ENCODE results near the gene SORBS1.

Gene SORBS1

DNA sequence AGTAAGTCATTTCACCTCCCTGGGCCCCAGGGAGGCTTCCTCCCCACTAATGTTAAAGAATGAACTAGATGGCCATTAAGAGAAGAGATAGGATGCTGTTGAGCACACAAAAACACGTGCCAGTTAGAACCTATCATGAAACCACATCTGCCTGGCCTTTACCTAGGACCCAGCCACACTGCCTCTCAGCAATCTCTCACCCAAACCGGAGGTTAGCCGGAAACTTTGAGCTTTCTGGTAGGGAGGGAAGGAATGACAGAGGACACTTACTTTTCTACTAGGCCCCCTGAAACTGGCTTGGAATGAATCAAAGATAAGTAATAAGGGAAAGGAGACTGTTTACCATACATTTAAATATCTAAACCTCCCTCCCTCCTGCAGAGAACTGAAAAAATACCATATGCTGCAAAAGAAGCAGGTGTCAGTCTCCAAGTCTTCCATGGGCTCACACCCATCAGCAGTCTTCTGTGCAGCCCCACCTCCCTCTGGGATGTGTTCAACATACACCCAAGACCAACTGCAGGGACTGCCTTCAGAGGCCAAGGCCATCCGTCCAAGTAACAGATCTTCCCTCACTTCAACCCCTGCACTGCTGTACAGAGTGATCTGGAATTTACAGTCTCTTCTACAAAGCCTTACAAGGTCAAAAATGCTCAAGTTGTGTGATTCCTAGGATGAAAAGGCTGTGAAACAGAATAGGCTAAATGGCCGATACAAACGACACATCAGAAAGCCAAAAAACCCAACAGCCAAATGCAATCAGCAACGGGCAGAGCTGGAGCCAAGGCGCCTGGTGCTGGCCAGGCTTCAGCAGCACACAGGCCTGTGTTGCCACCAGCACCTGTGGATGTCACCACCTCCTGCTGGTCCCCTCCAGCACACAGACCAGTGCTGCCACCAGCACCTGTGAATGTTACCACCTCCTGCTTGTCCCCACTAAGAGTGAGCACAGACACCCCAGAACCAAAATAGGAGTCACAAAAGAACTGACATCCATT is 42.4 kb downstream of the SORBS1 start:
- peak in 5 of 10 donors; percentile 25 to 89 (median 79) for DNase-seq
- intact Hi-C loops (cut with DNase I), result no loop called here

DNA sequence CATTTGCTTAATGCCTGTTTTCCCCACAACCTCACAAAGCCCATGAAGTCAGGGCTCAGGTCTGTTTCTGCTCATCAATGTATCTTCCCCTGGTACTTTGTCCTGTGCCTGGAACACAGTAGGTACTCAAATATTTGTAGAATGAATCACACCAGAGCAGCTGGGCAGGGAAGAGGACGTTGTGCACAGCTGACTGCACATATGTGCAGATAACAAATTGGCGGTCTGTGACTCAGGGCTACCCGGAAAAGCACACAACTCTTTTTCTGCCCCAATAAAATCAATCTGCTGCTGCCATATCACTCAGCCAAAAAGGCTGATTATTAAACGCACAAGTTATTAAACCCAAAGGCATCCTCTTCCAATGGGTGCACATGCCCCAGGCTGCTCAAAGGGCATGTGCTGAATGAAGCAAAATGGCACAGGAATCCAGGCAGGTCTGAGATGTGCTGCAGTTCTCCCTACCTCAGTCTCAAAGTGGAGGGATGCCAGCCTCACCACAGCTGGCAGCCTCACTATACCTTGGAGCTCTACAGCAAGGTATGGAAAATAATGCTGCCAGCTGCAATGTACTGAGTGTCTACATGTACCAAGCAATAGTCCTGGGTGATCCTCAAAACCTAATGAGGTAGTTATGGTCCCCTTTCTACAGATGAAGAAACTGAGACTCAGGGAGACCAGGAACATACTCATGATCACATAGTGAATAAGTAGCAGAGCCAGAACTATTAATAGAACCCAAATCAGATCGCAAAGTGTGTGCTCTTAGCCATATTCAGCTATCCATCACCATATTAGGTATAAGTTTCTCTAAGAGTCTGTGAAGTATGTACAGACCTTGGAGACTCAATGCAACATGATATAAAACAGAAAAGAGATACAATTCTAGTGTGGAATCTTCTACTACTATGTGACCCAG is 43.4 kb downstream of the SORBS1 start:
- intact Hi-C loops (cut with DNase I), result no loop called here

DNA sequence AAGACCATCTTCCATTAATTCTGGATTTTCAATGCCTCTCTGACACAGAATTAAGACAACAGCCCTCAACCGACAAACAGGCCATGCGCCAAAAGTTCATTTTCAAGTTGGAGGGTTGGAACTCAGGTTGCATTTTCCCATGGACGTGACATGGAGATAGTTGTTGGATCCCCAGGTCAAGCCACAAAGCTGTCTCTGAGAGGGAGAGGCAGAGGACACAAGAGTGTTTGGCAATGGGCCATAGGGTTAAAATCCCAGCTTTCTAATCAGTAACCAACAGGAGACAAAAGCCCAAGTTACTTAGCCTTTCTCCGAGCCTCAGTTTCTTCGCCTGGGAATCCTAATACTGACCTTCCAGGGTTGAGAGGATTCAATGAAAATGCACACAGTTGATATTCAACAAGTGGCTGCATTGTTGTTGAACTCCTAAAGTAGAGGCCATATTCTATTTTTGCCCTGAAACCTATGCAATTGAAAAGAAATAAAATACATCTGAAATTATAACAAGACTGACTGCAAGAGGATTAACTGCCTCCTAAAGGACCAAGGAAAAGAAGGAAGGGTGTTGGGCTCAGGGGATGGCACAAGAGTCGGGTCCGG is 44.3 kb downstream of the SORBS1 start:
- no peak for DNase-seq
- intact Hi-C loops (cut with DNase I), result no loop called here

More for the DNA sequence above, 43.4 kb downstream of the SORBS1 start:
- no peak for DNase-seq

DNA sequence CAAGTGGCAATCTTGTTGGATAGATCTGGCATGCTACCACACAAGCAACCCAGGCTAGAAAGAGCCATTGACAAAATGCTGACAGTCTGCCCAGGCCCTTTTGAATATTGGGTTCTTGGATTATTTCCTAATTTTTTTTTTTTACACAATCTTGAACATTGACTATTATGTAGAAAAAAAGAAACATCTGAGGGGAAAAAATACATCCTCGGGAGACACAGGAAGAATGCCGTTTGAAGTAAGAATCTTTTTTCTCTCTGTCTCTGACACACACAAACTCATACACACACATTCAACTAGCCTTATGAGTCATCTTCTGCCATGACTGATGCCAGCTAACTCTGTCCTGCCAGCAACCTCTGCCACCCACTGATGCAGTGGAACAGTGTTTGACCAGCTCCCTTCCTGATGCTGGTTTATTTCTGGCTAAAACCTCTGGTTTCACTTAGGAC is 47.2 kb downstream of the SORBS1 start:
- intact Hi-C loops (cut with DNase I), result loop anchor here (5.0 kb wide), 1 partner anchor 37 kb away; no protein-coding TSS in a partner anchor
- DNase-seq, result peak; percentile 42 to 90 (median 55)

DNA sequence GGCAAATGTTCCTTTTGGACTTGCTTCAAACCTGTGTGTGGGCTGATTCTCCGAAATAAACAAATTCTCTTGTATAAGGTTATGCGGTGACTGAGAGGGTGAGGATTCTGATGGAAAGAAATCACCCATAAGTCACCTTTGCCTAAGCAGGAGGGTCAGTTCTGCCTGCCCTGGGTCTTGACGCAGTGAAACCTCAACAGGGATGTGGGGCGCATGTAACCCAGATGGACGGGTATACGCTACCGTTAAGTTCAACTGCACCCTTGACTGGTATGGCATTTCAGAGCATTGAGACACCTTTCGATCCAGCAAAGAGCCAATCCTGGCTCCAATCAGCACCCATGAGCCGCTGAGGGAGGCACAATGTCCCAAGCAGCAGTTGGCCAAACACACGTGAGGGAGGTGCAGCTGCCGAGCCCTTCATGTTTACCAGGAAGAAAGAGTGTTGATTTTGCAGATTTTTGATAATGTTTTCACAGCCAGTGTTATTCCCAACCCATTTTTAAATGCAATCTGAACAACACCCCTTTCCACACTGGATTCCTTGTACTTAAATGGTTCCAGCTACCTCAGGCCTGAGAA is 48.1 kb downstream of the SORBS1 start:
- intact Hi-C loops (cut with DNase I), result loop anchor here (5.0 kb wide), 1 partner anchor 36 kb away; no protein-coding TSS in a partner anchor
- no peak for DNase-seq

DNA sequence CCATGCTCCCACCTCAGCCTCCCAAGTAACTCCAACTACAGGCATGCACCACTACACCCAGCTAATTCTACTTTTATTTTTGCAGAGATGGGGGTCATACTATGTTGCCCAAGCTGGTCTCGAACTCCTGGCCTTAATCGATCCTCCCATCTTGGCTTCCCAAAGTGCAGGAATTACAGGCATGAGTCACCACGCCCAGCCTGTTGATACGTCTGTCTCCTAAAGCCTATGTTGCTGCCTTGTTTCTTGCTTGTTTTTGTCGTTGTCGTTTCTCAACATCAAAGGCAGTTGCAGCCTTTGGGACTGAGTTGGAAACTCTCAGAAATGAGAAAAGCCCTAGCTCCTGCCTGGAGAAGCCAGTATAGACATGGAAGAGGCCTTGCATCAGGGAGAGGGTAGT is 49.9 kb downstream of the SORBS1 start:
- no peak for DNase-seq
- intact Hi-C loops (cut with DNase I), result loop anchor here (5.0 kb wide), 1 partner anchor 34 kb away; no protein-coding TSS in a partner anchor

DNA sequence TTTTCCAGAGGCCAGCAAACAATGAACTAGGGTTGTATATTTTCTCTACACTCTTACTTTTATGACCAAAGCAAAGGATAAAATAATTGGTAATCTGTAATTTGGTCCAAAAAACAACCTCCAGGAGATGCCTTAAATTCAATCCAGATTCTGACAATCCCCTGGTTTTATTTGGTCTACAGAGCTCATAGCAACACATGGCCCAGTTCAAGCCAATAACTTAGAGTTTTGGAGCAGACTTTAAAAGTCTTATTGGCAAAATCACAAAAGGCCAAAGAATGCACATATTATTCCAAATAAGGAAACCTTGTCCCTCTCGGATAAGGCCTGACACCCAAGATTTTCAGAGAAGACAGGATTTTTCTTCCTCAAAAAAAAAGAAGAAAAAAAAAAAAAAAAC is 51.9 kb downstream of the SORBS1 start:
- intact Hi-C loops (cut with DNase I), result no loop called here
- DNase-seq, result no peak

DNA sequence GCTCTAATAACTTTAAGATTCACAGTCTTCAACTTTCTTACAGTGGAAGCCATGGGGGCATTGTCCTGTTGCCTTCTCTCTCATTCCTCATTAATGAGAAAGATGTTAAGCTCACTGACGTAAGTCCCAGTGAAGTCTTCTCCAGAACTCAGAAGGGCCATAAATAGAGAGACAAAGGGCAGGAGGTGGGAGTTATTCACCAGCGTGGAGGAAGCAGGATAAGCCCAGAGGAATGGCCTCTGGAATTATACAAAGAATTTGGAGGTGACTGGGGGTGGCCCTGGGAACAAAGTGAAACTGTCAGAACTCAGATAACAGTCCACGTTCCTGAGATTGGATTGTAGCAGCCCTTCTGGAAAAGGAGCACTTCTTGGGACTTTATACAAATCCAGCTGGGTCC is 52.4 kb downstream of the SORBS1 start:
- intact Hi-C loops (cut with DNase I), result no loop called here
- no peak for DNase-seq

DNA sequence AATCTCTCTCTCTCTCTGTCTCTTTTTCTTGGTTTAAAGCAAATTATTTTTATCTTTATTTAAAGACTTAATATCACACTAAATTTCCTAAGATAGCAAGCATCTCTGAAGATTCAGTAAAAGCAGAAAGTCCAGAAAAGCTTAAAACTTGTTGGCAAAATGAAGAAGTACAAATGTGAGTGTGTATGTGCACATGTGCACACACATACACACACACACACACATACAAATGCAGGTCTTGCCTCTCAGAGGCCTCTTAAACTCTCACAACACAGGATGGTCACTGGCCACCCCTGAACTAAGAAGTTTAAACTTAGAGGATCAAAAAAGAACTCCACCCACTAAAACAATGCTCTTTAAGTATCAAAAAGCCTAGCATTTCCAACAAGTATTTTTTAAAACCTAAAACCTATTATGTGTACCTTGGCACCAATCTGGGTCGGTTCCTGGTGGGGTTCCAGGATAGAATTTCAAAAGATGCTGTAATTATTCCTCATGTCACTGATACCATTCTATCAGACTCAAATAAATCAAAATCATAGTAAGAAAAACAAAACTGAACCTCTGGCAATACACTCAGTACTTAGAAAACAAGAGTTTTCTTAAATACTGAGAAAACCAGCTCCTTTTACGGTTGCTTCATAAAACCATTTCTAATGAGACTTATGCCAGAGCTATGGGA is 55.0 kb downstream of the SORBS1 start:
- DNase-seq, result no peak
- intact Hi-C loops (cut with DNase I), result no loop called here

DNA sequence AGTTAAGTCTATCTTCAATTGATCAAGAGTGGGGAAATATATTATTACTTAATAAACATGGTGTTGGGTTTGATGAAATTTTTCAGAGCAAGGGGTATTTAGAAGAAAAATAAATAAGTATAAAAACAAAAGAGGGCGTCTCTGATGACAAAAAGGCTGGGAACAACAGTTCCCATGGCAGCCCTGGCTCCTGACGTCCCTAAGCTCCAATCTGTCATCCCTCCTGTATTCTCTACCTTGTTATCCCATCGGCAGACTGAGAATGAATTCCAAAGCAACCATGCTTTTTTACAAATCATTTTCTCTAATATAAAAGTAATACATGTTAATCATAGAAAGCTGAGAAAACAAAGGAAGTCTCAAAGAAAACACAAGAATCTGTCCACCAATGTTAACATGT is 55.5 kb downstream of the SORBS1 start:
- no peak for DNase-seq
- intact Hi-C loops (cut with DNase I), result no loop called here

DNA sequence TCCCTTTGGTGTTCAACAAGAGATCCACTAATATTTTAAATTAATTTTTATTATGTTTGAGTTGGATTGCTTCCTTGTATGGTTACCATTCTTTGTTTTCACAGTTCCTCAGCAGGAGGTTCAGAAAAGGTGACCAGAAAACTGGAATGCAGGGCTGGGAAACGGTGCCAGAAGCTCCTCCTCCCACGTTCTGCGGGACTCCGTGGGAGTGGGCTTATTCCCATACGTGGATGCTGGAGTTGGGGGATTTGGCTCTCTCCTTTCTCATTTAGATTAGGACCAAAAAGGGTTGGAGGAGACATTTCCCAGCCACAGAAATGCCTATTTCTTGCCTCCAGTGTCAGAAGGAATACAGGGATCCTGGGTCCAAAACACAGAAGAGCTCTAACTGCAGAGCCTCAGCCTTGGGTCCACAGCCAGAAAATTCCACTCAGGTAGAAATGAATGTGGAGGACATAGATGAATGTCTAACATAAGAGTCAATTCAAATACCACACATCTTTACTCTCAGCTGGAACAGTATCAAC is 56.0 kb downstream of the SORBS1 start:
- intact Hi-C loops (cut with DNase I), result no loop called here

DNA sequence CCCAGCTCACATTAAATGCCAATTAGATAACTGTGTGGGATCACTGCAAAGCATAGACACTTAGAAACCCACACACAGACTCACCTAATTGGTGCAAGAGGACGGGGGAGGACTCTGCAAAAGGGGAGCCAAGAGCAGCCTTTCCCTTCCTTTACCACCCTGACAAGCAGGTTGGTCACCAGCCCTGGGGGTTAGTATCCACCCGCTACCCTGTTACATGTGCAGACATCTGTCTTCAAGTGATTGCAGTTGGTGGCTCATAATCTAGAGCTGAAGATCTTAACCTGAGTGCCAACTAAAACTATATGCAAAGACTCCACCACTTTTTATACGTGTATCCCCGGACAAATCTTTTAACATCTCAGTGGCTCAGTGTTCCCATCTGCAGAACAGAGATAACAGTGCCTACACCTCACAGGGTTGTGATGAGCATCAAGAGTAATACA is 56.9 kb downstream of the SORBS1 start:
- intact Hi-C loops (cut with DNase I), result no loop called here
- no peak for DNase-seq

More for the DNA sequence above, 56.0 kb downstream of the SORBS1 start:
- no peak for DNase-seq

DNA sequence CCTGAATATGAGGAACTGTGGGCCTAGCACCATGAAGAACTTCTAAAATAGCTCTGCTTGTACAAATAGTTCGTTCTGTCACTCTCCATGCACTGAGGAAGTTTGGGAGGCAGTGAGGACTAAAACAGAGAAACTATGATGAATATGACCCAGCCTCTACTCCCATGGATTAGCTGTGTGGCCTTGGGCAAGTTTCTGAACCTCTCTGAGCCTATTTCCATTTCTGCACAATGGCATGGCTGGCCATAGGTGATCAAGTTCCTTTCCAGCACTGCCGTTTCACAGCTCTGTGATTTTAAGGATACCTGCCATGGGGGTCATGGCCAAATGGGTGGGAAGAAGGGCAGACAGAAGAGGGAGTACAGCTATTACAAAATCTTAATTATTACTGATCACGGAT is 57.6 kb downstream of the SORBS1 start:
- DNase-seq, result no peak
- intact Hi-C loops (cut with DNase I), result no loop called here

DNA sequence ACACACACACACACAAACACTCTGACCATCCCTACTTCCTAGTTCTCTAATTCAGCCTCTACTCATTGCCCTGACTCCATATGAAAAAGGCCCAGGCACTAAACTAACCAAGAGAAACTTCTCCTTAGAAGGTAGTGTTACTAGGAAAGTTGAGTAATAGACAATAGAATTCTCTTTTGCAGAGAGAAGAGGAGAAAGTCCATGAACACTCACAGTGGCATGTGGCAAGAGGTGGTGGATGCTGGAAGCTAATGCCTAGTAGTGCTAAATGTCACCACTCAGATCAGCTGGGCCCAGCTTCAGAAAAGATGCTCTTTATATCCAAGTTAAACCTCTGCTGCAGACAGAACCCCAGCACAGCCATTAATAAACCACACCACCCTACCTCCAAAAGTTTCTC is 58.2 kb downstream of the SORBS1 start:
- intact Hi-C loops (cut with DNase I), result no loop called here

DNA sequence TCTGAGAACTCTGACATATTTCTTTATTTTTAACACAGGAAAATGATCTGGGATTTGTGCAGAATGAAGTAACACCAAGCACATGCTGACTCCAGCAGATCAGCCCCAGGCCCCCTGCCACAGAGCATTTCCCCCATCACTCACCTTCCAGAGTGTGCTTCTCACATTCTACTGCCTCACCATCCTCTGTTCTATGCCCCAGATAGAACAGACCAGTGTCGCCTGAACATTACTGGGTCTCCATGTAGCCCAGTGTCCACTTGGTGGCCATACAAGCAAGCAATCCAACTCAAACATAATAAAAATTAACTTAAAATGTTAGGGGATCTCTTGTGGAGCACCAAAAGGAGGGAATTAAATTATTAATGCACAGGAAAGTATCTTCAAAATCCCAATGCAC is 58.8 kb downstream of the SORBS1 start:
- intact Hi-C loops (cut with DNase I), result no loop called here
- DNase-seq, result no peak

More for the DNA sequence above, 58.2 kb downstream of the SORBS1 start:
- no peak for DNase-seq

DNA sequence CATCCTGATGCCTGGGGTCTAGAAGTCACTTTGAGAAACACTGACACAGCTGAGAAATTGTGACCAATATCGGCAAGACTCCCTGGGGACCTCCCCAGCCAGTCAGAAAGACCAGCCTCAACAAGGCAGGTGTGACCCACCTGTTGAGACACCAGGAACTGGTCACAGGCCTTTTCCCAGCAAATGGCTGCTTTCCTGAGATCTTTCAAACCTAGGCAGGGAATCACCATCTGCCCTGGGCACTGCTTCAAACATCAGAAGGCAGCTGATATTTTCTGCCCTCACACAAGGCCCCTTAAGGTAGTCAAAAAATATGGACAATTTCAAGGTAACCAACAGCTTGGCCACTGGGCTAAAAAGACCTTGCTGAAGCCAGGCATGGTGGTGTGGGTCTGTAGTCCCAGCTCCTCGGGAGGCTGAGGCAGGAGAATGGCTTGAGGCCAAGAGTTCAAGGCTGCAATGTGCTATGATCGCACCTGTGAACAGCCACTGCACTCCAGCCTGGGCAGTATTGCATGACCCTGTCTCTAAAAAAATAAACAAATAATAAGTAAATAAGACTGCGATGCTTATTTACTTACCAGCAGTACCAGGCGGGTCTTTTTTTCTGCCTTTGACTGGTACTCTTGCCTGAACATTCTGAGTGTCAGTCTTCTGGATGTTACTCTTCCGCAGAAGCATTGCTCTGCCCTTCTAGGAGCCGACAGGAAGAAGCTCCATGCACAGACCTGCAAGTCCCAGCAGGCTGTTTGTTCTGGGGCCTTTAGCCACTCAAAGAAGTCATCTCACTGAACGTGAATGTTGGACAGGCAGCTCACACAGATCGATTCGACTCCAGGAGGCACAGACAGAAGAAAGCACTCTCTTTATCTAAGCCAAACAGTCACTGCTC is 59.7 kb downstream of the SORBS1 start:
- intact Hi-C loops (cut with DNase I), result no loop called here
- no peak for DNase-seq

DNA sequence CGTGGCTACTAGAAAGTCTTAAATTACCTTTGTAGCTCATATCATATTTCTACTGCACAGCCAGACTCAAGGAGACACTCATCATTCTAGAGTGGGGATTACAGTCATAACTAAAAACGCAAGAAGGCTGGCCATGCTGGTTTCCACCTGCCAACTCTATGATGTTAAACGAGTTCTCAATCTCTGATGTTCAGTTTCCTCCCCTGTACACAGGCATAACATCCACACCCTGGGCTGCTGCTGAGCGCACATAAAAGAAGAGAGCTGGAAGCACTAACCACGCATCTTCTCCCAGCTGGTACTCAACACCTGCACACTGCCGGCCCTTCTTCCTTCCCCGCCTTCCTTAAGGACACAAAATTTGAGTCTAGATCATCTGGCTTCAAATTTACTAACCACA is 60.5 kb downstream of the SORBS1 start:
- intact Hi-C loops (cut with DNase I), result no loop called here
- DNase-seq, result peak in 2 of 10 donors; percentile 44 to 78

DNA sequence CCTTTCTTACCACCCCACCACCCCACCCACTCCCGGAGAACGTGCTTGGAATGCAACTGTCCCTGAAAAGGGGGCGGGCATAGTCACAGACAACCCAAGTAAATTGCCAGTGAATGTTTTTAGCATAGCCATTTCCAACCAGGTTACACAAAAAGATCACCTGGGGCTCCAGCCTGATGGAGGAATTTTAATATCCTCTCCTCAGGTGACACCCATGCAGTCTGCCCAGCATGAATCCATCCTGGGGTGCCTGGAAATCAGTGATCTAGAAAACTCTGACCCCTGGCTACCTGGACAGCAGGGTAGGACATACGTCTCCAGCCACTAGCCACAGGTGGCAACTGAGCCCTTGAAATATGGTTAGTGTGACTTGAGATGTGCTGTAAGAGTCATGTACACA is 61.1 kb downstream of the SORBS1 start:
- intact Hi-C loops (cut with DNase I), result no loop called here
- no peak for DNase-seq
